OCI-LY3 (cell line): Measurements from ENCODE around the gene ATP5PB.

Source experiments
- EZH2phosphoT487 ChIP-seq: fragments of 200-600 bp; shearing (Covaris generic); IDR thresholded peaks from 2 replicates; pipeline ENCODE4 v1.6.1; 2018; ENCODE audit warnings: antibody characterized with exemption, mixed run types, low read depth
- TF ChIP-seq, protein P1 (sequence below): fragments of 200-600, 300-600 bp; sonication (generic); IDR thresholded peaks from 2 replicates; pipeline ENCODE4 v1.5.1; 2014; ENCODE audit warnings: antibody characterized with exemption, low read length, low read depth

DNA sequence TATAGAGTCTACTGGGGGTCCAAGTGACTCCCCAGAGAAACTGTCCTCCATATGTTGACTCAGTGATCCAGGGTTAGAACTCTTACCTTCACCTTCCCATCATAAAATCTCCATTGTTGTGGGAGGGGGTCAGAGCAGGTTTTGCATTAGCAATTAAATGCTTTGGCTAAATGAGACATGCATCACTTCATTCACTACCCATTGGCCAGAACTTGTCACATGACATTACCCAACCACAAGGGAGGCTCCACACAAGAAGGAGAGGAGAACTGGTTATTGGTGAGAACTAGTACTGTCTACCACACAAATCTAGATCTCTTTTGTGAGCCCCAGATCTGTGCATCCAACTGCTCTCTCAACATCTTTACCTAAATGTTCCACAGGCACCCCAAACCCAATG lies 20.3 kb downstream of the ATP5PB start:
- TF ChIP-seq, protein P1, sequence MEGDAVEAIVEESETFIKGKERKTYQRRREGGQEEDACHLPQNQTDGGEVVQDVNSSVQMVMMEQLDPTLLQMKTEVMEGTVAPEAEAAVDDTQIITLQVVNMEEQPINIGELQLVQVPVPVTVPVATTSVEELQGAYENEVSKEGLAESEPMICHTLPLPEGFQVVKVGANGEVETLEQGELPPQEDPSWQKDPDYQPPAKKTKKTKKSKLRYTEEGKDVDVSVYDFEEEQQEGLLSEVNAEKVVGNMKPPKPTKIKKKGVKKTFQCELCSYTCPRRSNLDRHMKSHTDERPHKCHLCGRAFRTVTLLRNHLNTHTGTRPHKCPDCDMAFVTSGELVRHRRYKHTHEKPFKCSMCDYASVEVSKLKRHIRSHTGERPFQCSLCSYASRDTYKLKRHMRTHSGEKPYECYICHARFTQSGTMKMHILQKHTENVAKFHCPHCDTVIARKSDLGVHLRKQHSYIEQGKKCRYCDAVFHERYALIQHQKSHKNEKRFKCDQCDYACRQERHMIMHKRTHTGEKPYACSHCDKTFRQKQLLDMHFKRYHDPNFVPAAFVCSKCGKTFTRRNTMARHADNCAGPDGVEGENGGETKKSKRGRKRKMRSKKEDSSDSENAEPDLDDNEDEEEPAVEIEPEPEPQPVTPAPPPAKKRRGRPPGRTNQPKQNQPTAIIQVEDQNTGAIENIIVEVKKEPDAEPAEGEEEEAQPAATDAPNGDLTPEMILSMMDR: no peak
- no peak for TF ChIP-seq EZH2phosphoT487
